LoVo (cell line): ENCODE data around the gene CPAMD8.
"Not testable (repeated sequence)": the region's sequence is repeated elsewhere in the genome, so short reads cannot be mapped to it uniquely, and the experiment has no call there.

Experiments
- DNase-seq: peaks from one replicate; pipeline ENCODE4 v3.0.0-alpha.2; 2016; ENCODE audit warnings: low spot score

Gene CPAMD8

DNA sequence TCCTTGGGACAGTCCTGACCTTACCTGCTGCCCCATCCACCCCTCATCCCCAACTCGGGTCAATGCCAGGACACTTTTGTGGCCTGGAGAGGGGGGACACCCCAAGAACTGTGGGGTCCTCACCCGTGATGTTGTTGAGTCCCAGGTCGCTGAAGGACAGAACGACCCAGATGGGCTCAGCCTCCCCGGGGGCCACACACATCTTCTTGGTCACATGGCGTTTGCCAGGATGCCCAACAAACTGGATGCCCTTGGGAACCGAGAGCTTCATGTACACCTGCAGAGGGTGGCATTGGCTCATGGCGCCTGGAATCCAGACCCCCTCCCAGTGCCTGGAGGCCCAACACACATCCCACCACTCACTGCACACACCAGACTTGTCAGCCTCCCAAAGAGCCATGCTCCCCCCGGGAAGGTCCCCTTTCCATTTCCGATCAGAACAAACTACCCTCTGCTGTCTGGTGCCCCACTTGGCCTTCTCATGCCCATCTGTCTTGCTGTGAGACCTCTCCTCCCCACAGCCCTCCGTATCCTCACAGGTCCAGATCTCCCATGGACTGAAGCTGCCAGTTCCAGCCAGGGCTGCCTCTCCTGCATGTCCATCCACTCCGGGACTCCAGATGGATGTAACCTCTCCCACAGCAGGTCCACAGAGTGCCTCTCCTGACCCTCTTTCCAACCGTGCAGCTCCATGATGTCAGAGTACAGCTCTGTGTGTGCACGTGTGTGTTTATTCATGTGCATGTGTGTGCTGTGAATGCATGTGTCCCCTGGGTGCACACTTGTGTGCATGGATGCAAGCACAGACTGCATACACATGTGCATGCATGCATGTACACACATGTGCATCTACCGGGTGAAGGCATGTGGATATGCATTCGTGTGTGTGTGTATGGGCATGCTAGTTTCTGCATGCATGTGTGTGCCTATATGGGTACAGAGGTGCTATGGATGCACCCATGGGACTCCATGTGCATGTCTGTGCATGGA, 79.4 kb downstream of the CPAMD8 start:
- no peak for DNase-seq

GRCh38 chr19:16945762-16946465, 80.7 kb downstream of the CPAMD8 start:
- DNase-seq: no peak

DNA sequence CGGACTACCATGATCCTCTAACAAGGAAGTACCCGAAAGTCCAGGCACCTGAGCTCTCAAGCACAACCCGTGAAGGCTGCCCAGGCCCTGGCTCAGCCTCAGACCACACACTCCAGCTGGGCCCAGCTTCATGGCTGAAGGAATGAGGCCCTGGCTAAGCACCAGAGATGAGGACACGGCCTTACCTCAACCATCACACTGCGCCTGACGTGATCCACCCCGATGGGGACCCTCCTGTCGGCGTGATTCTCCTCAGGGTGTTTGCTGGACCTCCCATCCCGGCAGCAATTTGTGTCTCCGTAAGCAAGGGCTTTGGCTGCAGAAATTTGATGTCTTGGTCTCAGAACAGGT, 81.3 kb downstream of the CPAMD8 start:
- DNase-seq: no peak

- no peak for DNase-seq
These were observed 81.8 kb downstream of the CPAMD8 start for GRCh38 chr19:16944626-16945363.

DNA sequence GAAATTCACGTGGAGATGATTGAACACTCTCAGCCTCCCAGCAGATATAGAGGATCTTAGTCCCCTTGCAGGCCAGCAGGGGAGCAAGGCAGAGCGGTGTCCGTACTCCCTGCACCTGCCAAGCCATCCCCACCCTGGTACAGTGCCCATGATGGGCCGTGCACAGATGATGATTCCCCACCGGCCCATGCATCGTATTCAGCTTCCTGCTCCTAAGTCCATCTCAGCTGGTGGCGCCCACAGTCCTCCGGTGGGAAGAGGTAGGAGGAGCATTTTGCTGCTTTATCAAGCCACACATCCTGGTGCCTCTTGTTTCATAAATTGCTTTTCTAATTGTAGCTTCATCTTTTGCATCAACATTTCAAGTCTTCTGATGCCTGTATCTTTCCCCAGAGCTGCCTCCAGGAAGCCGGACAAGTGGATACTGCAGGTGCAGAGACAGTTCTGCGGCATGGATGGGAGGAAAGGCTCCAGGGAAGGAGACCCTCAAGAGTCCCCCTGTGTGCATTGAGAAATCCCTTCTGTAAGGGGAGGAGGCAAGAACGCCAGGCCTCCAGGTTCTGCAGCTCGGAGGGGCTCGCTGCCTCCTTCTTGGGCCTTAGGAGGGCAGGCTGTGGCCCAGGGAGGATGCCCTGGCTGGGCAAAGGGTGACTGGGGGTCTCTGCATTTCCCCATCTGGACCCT, 82.5 kb downstream of the CPAMD8 start:
- DNase-seq: no peak

GRCh38 chr19:16943090-16943489, 83.5 kb downstream of the CPAMD8 start:
- not testable (repeated sequence) for DNase-seq

- DNase-seq: no peak
These were observed 84.0 kb downstream of the CPAMD8 start for GRCh38 chr19:16942583-16942982.

- DNase-seq: no peak
These were observed 86.0 kb downstream of the CPAMD8 start for GRCh38 chr19:16940626-16941025.

DNA sequence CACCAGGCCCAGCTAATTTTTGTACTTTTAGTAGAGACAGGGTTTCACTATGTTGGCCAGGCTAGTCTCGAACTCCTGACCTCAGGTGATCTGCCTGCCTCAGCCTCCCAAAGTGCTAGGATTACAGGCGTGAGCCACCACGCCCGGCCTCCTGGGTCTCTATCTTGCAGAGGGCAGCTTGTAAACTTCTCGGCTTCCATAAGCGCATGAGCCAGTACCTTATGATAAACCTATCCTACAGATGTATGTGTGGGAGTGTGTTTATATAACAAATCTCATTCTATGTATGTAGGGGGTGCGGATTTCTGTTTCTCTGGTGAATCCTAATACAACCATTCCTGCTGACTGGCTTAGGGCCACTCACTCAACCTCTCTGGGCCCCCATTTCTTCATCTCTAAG, 86.5 kb downstream of the CPAMD8 start:
- not testable (repeated sequence) for DNase-seq

GRCh38 chr19:16938211-16938610, 88.4 kb downstream of the CPAMD8 start:
- DNase-seq: no peak

- not testable (repeated sequence) for DNase-seq
These were observed 88.8 kb downstream of the CPAMD8 start for GRCh38 chr19:16937796-16938195.

GRCh38 chr19:16936901-16937300, 89.7 kb downstream of the CPAMD8 start:
- DNase-seq: no peak

- no peak for DNase-seq
These were observed 92.1 kb downstream of the CPAMD8 start for GRCh38 chr19:16934489-16934888.

DNA sequence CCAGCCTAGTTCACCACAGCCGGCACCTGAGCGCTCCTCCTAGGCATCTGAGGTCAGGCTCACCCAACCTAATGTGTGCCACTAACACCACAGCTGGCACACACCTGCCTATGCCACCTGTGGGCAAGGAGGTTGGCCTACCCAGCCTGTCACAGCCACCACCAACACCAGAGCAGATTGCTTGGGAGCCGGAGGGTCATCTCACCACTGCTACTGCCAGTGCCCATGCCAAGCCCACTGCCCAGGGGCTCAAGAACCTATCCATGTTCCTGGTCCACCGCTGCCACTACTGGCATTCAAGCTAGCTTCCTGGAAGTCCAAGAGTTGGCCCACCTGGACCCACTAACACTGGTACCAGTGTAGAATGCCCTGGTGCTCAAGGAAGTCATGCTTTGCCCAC, 95.3 kb downstream of the CPAMD8 start:
- no peak for DNase-seq

DNA sequence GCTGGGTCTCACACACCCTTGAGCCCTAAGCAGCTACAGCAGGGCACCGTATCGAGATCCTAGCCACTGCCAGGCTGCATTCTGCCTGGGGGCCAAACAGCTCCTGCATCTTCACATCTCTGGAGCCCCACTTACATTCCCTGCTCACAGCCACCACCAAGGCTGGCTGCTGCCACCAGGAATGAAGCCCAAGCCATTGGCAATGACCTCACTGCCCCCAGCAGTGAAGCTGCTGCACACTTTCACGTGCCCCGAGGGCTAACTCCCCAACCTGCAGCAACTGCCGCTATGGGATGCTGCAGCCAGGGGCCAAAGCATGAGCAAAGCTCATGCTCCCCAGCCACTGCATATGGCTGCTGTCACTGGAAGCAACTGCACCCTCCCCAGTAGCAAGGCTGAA, 95.9 kb downstream of the CPAMD8 start:
- DNase-seq: no peak

DNA sequence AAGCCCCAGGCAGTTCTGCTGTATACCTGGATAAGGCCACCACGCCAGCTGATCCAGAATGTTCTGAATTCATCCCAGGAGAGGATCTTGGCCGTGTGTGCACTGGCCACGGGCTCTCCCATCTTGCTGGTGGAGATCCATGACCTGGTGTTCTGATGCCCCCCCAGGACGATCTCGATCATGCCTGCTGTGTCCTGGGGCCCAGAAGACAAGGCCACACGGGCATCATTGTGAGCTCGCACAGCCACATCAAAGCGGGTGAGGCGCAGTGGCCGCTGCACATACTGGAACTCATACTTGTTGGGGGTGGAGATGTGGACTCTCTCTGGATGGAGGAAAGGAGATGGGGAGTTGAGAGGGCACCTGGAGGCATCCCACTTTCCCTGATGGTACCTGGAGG, 97.7 kb downstream of the CPAMD8 start:
- no peak for DNase-seq

- DNase-seq: no peak
These were observed 98.3 kb downstream of the CPAMD8 start for GRCh38 chr19:16928351-16928750.

GRCh38 chr19:16927883-16928282, 98.7 kb downstream of the CPAMD8 start:
- DNase-seq: no peak

DNA sequence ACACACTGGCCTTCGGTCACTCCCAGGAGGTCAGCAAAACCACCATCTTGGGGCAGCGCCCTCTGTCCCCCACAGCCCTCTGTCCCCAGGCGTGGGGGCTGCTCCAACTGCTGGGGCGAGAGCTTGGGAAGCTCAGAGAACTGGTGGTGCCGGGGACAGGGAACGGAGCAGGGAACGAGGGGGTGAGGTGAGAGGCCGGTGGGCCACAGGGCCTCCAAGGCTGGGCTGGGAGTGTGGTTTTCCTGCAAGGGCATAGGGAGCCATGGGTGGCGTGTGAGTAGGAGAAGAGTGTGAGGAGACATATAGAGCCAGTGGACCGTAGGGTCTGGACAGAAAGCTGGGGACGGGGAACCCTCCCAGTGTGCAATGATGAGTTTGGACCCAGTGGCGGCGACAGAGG, 103.7 kb downstream of the CPAMD8 start:
- DNase-seq: no peak

- no peak for DNase-seq
These were observed 104.0 kb downstream of the CPAMD8 start for GRCh38 chr19:16922592-16922934.

DNA sequence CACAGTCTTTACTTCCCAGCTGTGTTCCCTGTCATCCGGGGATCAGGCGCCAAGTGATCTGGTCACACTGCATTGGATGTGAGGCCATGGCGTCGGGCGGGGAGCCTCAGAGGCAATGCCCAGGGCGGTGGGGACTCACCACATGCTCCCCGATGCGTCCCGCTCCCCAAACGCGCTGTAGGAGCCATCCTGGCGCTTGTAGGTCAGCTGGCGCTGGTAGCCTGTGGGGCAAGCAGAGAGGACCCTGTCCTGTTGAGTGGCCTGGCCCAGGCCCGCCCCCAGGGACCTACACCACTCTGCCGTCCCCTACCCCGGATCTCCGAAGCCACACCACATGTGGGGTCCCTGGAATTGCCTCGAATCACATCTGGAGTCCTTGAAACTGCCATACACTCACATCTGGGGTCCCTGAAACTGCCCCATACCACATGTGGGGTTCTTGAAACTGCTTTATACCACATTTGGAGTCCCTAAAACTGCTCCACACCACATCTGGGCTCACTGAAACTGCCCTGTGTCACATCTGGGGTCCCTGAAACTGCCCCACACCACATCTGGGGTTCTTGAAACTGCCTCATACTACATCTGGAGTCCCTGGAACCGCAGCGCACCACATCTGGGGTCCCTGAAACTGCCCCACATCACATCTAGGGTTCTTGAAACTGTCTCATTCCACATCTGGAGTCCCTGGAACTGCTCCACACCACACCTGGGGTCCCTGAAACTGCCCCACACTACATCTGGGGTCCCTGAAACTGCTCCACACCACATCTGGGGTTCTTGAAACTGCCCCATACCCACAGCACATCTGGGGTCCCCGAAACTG, 104.6 kb downstream of the CPAMD8 start:
- DNase-seq: no peak
